GM10248 (cell line): Measurements from ENCODE around the gene FHL2.

Experiments used
- CTCF ChIA-PET: fragments of 300-600 bp; sonication (Branson Sonifier 250); formaldehyde crosslinking; extraction: SDS; loops from one replicate; lab custom pipeline; 2021; ENCODE audit warnings: antibody characterized with exemption; lab: Yijun Ruan, JAX
- POLR2A ChIA-PET: fragments of 350-650 bp; sonication (Branson Sonifier 250); formaldehyde crosslinking; extraction: SDS; loops from one replicate; lab custom pipeline; 2020; ENCODE audit warnings: antibody characterized with exemption; lab: Yijun Ruan, JAX
- DNase-seq: peaks from one replicate; pipeline ENCODE4 v3.0.0; 2012; ENCODE audit errors: extremely low spot score
- TF ChIP-seq, protein P1 (sequence below): IDR thresholded peaks from 2 replicates; pipeline ENCODE4 v1.5.1; 2012; ENCODE audit warnings: mild to moderate bottlenecking, low read depth; ENCODE audit errors: extremely low read depth, missing control alignments, control extremely low read depth

FHL2 gene

DNA sequence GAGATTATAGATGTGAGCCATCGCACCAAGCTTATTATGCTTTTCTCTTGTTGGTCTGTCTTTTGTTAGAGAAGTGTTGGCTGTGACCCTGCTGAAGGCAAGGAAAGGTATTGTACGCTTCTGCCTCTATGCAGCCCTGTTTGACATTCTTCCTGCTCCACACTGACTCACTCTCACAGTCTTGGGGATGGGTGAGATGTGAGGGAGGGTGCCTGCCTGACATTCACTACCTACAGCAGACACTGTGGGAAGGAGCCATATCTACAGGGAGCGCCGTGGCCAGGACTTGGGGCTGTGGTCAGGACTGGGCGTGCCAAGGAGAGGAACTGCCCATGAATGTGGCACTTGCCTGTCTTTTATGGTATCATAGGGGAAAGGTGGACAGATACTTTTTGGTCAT lies 43.9 kb upstream of the FHL2 start:
- CTCF ChIA-PET: interaction anchor here (1.1 kb wide), 1 partner anchor 14 kb away, joined by 5 read pairs; no protein-coding TSS in a partner anchor
- POLR2A ChIA-PET: no interaction called here
- TF ChIP-seq, protein P1, sequence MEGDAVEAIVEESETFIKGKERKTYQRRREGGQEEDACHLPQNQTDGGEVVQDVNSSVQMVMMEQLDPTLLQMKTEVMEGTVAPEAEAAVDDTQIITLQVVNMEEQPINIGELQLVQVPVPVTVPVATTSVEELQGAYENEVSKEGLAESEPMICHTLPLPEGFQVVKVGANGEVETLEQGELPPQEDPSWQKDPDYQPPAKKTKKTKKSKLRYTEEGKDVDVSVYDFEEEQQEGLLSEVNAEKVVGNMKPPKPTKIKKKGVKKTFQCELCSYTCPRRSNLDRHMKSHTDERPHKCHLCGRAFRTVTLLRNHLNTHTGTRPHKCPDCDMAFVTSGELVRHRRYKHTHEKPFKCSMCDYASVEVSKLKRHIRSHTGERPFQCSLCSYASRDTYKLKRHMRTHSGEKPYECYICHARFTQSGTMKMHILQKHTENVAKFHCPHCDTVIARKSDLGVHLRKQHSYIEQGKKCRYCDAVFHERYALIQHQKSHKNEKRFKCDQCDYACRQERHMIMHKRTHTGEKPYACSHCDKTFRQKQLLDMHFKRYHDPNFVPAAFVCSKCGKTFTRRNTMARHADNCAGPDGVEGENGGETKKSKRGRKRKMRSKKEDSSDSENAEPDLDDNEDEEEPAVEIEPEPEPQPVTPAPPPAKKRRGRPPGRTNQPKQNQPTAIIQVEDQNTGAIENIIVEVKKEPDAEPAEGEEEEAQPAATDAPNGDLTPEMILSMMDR: no peak
- no peak for DNase-seq

DNA sequence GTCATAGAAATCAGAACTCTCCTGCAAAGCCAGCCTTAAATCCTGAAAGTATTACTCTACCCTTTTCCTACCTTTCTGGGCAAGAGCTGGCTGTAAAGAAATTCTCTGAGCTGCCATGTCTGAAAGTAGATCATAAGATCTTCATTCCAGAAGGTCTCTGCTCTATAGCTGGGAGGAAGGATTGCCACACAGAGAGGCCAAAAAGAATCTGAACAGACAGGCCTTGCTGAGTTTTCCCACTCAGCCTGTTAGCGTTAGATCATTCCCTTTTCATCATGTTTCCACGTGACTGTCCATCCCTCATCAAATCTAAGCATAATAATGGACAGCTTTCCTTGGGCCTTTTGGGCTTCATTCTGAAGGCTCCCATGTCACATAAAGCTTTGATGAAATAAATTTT lies 43.2 kb upstream of the FHL2 start:
- ChIA-PET CTCF (interaction anchor here (1.6 kb wide), 1 partner anchor 14 kb away, joined by 4 read pairs; no protein-coding TSS in a partner anchor), POLR2A (no interaction called here)
- DNase-seq: no peak
- TF ChIP-seq, protein P1: no peak

DNA sequence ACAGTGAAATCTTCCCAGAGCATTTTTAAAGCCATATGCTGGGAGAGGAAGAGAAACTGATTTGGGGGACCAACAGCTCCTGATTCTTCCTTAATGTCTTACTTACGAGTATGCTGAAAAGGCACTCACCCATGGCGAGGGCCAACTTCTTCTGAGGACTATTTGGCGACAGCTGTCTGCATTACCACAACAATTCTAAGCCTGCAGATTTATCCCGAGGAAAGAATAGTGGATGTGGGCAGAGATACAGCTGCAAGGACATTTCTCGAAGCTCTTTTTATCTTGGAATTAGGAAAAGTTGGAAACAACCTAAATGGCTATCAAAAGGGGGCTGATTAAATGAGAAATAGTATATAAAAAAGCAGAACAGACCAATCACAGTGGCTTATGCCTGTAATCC lies 40.3 kb upstream of the FHL2 start:
- CTCF ChIA-PET: no interaction called here

DNA sequence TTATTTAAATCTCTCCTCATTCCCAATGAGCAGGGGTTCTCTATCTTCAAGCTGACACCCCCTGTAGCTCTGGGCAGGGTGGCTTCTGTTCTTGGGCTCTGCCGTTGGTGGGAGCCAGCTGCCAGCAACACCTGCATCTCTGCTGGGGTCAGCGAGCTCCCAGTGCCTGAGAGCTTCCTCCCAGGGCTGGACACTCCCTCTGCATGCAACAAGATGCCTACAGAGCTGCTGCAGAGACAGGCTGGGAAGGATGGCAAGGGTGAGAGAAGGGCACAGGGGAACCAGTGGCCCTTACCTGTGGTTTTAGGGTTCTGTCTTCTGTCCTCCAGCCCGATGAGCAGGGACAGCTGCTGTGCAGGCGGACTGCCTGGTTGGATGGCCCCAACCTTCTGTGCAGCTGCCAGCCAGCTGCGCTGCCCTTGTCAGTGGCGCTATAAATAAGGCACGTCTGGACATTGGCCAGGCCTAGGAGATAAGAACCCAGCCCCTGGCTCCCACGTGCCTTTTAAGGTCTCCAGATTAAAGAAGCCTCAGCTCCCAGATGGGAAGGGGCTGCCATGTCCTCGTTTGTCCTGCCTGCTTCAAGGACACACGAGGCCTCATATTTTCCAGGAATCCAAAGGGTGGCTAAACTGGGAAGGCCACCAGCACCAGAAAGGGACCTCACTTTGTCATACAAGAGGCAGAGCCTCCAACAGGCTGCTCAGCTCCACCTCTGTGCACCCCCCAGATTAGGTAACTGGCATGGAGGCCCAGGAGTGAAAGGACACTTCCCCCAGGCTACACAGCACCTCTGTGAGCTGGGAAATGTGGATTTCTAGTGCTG lies 39.5 kb upstream of the FHL2 start:
- POLR2A ChIA-PET: no interaction called here
- CTCF ChIA-PET: interaction anchor here (0.8 to 1.0 kb wide), 2 partner anchors 26 to 108 kb away, joined by 3 to 4 read pairs; no protein-coding TSS in a partner anchor
- TF ChIP-seq, protein P1: no peak
- no peak for DNase-seq

More for the DNA sequence above, 40.3 kb upstream of the FHL2 start:
- no peak for DNase-seq
- POLR2A ChIA-PET: no interaction called here
- TF ChIP-seq, protein P1: no peak

DNA sequence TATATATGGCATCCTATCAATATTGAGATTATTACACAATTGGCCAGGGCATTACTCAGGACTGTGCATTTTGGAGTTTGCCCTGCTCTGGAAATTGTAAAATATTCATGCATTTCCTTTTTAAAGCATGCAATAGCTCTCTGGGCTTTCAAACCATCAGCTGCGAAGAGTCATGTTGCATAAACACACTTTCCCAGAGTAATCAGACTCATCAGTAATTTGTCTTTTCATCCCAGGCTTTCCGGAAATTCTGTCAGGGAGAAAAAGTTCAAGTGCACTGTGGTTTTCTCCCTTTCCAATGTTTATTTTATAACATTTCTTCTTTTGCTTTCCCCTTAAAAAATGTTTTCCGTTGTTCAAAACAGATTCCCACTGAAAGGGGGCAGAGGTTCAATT lies 38.9 kb upstream of the FHL2 start:
- ChIA-PET CTCF (interaction anchor here (0.8 to 1.0 kb wide), 2 partner anchors 26 to 109 kb away, joined by 3 to 4 read pairs; no protein-coding TSS in a partner anchor), POLR2A (no interaction called here)
- DNase-seq: no peak
- TF ChIP-seq, protein P1: no peak

DNA sequence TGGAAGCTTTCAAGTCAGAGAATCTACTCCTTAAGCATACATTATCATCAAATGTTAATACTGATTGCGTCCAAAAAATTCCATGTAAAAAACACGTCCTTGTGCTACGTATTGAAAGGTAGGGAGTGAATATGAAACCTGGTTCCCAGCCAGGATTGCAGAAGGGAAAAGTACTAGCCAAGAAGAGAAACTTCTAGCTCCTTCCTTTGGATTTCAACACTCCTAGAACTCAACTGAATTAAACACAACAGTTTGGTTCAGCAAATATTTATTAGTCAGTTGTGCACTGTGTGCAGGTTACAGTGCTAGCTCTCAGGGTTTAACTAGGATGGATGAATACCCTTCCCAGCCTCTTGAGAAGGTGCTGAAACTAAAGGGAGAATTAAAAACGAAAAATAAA lies 33.9 kb upstream of the FHL2 start:
- CTCF ChIA-PET: no interaction called here
- TF ChIP-seq, protein P1: no peak
- DNase-seq: no peak
- POLR2A ChIA-PET: interaction anchor here (0.7 kb wide), 1 partner anchor 1212 kb away, joined by 4 read pairs; no protein-coding TSS in a partner anchor
